Fibroblast of the conjunctiva (primary cell): ENCODE data around the gene ANAPC16.
"Not testable (repeated sequence)": the region's sequence is repeated elsewhere in the genome, so short reads cannot be mapped to it uniquely, and the experiment has no call there.

ENCODE experiments used
- DNase-seq: peaks from one replicate; pipeline ENCODE4 v3.0.0-alpha.2; 2010; ENCODE audit warnings: low read depth

Gene ANAPC16

GRCh38 chr10:72244573-72245038 is 28.8 kb downstream of the ANAPC16 start:
- DNase-seq: no peak

GRCh38 chr10:72245949-72246525 is 30.2 kb downstream of the ANAPC16 start:
- no peak for DNase-seq

DNA sequence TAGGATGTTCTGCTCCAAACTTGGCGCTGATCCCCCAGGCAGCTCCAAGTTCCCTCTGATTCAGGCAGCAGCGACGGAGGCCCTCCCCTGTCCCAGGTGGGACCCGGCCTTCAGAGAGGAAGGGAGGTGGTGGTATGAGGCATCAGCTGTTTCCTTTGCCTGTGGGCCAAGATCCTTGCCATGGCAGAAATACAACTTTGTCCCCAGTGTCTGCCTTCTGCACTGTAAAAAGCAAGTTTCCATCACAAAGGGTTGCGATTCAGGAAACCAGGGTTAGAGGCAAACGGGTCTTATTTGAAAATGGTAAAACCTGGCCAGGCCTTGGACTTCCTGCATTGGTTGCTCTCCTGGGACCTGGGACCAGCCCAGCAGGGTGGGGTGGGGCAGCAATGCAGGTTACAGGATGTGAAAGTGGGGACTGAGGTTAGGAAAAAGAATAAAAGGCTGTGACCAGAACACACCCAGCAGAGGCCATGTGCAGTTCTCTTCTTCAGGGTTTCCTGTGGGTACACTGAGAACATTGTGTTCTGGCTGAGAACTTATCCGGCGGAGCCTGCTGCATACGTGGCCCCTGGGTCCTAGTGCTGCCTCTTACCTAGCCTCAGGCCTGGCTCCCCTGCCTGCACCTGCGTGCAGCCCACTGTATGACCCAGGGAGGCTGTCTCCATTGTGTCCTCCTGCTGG is 32.8 kb downstream of the ANAPC16 start:
- DNase-seq: peak; percentile 76

GRCh38 chr10:72249176-72249862 is 33.5 kb downstream of the ANAPC16 start:
- DNase-seq: not testable (repeated sequence)

DNA sequence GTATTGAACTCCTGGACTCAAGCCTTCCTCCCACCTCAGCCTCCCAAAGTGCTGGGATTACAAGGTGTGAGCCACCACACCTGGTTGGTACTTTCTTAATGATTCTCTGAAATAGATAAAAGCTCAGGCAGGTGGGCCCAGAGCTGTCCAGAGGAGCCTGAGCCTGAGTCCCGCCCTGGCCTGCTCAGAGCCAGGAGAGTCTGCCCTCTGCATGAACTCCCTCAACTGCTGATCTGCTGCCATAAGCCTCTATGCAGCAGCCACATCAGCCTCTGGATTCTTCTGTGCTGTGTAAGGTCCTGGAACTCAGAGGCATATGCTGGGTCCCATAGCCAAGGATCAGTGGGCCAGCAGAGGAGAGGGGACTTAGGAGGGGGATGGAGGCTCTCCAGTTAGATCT is 34.9 kb downstream of the ANAPC16 start:
- peak; percentile 64 for DNase-seq

DNA sequence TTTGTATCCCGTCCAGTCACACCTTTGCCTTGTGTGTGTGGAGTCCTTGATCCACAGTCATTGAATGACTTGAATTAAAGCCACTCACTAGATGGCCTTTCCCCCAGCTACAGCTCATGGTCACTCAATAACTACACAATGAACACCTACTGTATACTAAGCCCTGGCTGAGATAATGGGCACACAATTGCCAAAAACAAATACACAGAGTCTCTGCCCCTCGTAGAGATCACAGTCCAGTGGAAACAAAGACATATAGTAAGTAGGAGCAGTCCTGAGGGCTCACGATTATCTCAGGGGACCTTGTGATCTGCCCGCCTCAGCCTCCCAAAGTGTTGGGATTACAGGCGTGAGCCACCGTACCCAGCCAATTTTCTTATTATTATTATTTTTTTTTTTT is 35.8 kb downstream of the ANAPC16 start:
- no peak for DNase-seq

DNA sequence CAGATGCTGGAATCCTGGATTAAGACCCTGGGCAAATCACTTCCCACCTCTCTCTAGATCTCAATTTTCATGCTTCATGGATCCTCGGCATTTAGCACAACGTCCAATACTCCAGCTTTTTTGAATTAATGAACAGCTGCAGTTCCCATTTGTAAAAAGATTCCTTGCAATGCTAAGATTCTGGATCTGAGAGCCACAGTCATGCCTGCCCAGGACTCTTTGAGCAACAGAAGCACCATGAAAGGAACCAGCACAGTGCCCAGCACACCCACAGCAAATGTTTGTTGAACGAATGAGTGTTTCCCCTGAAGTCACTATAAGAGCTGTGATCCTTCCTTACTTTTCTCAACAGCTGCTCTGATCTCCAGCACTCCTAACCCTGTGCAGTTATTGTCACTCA is 37.2 kb downstream of the ANAPC16 start:
- no peak for DNase-seq

- DNase-seq: no peak
These were observed 37.8 kb downstream of the ANAPC16 start for GRCh38 chr10:72253578-72253977.

GRCh38 chr10:72254813-72255568 is 39.2 kb downstream of the ANAPC16 start:
- peak; percentile 85 for DNase-seq

GRCh38 chr10:72255977-72256729 is 40.3 kb downstream of the ANAPC16 start:
- DNase-seq: no peak

DNA sequence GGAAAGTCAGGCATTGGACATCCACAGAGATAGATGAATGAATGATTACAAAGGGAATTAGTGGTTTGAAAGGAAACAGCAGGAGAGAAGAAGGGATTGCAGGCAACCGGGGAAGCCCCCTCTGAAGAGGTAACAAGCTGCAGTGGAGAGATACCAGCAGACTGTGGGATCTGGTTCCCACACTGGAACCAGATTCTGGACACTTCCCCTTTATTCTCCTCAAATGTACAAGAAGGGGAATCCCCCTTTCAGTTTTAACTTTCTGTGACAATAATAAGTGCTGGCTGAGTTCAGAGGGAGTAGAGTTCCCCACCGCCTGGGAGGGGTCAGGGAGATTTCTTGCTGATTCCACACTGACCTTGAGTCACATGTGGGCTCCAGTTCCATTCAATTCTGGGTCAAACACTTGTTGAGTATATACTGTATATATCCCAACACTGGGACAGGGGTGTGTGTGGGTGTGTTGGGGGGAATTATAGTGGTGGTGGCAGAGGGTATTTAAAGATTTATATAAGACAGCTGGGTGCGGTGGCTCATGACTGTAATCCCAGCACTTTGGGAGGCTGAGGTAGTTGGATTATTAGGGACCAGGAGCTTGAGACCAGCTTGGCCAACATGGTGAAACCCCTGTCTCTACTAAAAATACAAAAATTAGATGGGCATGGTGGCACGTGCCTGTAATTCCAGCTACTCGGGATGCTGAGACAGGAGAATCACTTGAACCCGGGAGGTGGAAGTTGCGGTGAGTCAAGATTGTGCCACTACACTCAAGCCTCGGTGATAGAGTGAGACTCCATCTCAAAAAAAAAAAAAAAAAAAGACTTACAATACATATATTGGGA is 41.5 kb downstream of the ANAPC16 start:
- no peak for DNase-seq

DNA sequence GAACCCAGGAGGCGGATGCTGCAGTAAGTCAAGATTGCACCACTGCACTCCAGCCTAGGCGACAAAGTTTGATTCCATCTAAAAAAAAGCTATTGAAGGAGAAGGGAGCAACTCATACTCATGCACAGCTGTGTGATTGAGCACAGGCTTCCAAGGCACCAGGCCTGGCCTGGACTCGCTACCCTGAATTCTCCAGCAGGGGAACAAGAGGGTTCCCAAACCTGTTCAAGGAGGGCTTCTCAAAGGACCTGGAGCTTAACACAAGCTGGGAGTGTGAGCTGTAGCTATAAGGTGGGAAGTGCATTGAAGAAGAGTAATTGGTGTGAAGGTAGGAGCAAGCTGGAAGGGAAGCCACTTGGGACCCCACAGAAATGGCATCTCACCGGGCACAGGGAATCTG is 42.8 kb downstream of the ANAPC16 start:
- DNase-seq: no peak

DNA sequence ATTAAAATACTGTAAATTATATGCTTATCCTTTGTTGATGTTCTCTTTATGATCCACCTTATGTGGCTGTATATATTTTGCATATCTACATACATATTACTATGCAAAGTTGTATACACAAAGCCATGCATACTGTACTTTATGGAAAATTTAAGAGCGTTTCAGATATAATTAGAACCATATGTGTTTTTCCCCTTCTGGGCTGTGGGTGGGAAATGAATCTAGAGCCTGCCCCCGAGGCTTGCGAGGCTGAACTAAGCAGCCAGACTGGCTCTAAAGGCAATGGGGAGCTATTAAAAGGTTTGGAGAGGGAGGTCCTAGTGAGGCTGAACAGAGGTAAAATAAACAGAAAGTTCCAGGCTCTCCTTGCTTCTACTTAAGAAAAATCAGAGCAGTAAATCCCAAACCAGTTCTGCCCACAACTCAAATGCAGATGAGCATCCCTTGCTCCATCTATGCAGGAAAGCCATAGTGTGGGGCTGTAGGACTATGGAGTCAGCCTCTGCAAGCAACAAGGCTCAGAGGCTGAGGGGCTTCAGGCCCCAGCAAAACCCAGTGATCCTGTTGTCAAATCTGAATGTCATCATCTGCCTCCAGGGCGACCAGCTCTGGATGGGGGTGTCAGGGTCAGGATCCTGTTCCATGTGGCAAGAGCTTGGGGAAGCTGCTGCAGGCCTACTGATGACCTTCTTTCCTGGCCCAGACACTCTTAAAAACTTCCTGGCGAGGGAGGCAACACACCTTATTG is 43.9 kb downstream of the ANAPC16 start:
- peak; percentile 91 for DNase-seq

GRCh38 chr10:72260239-72260975 is 44.6 kb downstream of the ANAPC16 start:
- peak; percentile 95 for DNase-seq

DNA sequence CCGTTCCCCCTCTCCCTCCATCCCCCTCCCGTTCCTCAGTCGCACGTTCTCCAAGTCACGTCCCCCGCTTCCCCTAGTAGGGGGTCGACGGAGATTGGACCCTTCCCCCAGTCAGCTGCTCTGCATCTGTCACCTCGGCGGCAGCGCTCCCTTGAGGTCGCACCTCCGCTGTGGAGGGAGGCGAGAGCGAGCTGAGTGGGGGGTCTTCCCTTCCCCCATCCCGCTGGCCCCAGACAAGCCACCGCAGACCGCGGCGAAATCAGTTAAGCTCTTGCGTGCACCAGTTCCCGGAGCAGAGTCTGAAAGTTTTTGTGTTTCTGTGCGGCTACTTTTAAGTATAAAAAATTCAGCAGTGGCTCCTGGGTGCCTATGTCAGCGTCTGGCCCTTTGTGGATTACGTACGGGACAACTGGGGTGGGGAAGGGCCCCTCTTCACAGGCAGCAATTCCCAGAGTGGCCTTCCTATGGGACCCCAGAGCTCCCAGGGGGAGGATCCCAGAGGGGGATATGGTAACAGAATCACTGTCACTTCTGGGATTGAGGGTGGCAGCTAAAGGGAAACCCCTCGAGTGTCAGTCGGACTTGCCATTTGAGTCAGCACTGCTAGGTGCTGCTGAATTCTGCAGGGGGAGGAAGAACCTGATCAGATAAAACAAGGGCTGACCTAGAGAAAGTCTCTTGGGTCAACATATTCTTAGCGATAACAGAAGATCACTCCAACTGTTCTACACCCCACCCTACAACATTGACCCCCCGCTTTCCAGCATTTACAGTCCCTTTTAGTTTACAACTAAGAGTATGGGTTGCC is 45.4 kb downstream of the ANAPC16 start:
- no peak for DNase-seq

DNA sequence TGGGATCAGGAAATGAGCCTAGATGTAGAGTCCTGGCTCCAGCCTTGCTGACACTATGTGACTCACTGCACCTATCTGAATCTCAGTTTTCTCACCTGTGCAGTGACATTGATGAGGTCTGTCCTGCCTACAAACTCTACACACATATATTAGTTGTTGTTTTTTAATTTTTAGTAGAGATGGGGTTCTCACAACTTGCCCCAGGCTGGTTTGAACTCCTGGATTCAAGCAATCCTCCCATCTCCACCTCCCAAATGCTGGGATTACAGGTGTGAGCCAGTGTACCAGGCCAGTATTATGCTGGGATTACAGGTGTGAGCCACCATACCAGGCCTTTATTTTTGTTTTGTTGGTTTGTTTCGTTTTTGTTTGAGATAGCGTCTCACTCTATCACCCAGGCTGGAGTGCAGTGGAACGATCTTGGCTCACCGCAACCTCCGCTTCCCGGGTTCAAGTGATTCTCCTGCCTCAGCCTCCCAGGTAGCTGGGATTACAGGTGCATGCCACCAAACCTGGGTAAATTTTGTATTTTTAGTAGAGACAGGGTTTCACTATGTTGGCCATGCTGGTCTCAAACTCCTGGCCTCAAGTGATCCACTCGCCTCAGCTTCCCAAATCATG is 46.1 kb downstream of the ANAPC16 start:
- DNase-seq: no peak

- no peak for DNase-seq
These were observed 47.9 kb downstream of the ANAPC16 start for GRCh38 chr10:72263613-72264241.

DNA sequence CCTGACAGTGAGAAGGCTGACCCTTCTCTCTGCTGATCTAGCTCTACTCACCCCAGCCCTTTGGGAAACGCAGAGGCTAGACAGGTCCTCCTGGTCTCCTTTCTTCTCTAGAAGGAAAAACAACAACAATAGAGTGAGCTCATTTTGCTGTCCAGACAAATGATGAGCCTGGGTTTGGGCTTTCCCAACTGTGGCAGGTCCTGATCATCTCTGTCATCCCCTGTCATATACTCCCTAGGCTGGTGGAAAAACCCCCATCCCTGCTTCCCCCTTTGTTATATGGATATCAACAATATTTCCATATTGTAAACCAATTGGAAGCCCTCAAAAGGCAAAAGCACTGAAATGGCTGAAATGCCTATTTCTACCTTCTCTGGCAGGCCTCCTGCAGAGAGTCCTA is 48.7 kb downstream of the ANAPC16 start:
- no peak for DNase-seq
